Non-pigmented ciliary epithelial cell (primary cell): ENCODE measurements around the gene CYP4F22.
"Not testable (repeated sequence)": the region's sequence is repeated elsewhere in the genome, so short reads cannot be mapped to it uniquely, and the experiment has no call there.

ENCODE experiments used
- DNase-seq: peaks from one replicate; pipeline ENCODE4 v3.0.0-alpha.2; 2010; ENCODE audit warnings: low read depth

Gene CYP4F22

GRCh38 chr19:15508035-15508710 lies at the start of gene CYP4F22:
CYP4F22 (plus strand) TSS chr19:15508525; CDS start chr19:15525337, 16,812 bp downstream.
- DNase-seq, result no peak

- DNase-seq, result no peak
Measured at GRCh38 chr19:15461694-15462093, 46.6 kb upstream of the CYP4F22 start.

GRCh38 chr19:15463861-15464371 lies 44.4 kb upstream of the CYP4F22 start:
- DNase-seq, result no peak

- DNase-seq, result no peak
Measured at GRCh38 chr19:15464394-15465385, 43.6 kb upstream of the CYP4F22 start, which contains the start of gene RASAL3. RASAL3 (minus strand) TSS chr19:15464544; CDS start chr19:15464358, 186 bp downstream.

GRCh38 chr19:15466851-15467733 lies 41.2 kb upstream of the CYP4F22 start:
- DNase-seq, result peak; percentile 61

GRCh38 chr19:15467734-15468214 lies 40.6 kb upstream of the CYP4F22 start:
- no peak for DNase-seq

- DNase-seq, result no peak
Measured at GRCh38 chr19:15468675-15469512, 39.4 kb upstream of the CYP4F22 start.

GRCh38 chr19:15469513-15470297 lies 38.6 kb upstream of the CYP4F22 start:
- DNase-seq, result no peak

- DNase-seq, result no peak
Measured at GRCh38 chr19:15471639-15472101, 36.7 kb upstream of the CYP4F22 start.

GRCh38 chr19:15473821-15474220 lies 34.5 kb upstream of the CYP4F22 start:
- DNase-seq, result not testable (repeated sequence)

- DNase-seq, result no peak
Measured at GRCh38 chr19:15475169-15475568, 33.2 kb upstream of the CYP4F22 start.

- DNase-seq, result no peak
Measured at GRCh38 chr19:15475611-15476010, 32.7 kb upstream of the CYP4F22 start.

- no peak for DNase-seq
Measured at GRCh38 chr19:15476325-15476724, 32.0 kb upstream of the CYP4F22 start.

- no peak for DNase-seq
Measured at GRCh38 chr19:15479391-15480345, 28.7 kb upstream of the CYP4F22 start, which contains the start of gene PGLYRP2. PGLYRP2 (minus strand) TSS chr19:15479501; CDS start chr19:15479371, 130 bp downstream.

- not testable (repeated sequence) for DNase-seq
Measured at GRCh38 chr19:15480996-15481395, 27.3 kb upstream of the CYP4F22 start.

- not testable (repeated sequence) for DNase-seq
Measured at GRCh38 chr19:15485768-15486167, 22.6 kb upstream of the CYP4F22 start.

- no peak for DNase-seq
Measured at GRCh38 chr19:15487038-15487437, 21.3 kb upstream of the CYP4F22 start.
